Measurements from ENCODE around the gene C3orf70. TPM values are rescaled to one million over a fixed set of nuclear protein-coding genes. Genes with fewer than 3 reads are reported as not detected.

Gene C3orf70
- total RNA-seq, 1 donor from 2014 or later: 5.7 TPM

- H3K4me1 ChIP-seq (ENCODE audit: insufficient read depth, low read length): peaks cover 5% of the 10 kb centered on the region
- no peaks in the 10 kb centered on the region for H3K9me3 ChIP-seq (ENCODE audit: insufficient read depth, low read depth, low read length)
- Mint-ChIP-seq H3K36me3 (ENCODE audit: low read depth, unreplicated experiment) (no peaks in the 10 kb centered on the region), H3K4me1 (ENCODE audit: low read depth, unreplicated experiment) (peaks cover 2% of the 10 kb centered on the region), H3K27ac (ENCODE audit: unreplicated experiment) (no peak overlapping the region), H3K4me3 (ENCODE audit: unreplicated experiment) (no peak overlapping the region), H3K9me3 (ENCODE audit: unreplicated experiment) (no peaks in the 10 kb centered on the region), H3K27me3 (ENCODE audit: low read depth, unreplicated experiment) (peaks cover 9% of the 10 kb centered on the region)
- no peaks in the 10 kb centered on the region for H3K36me3 ChIP-seq (ENCODE audit: insufficient read depth, low read length)
- no peak overlapping the region for H3K9ac ChIP-seq (ENCODE audit: low read length)
- no peak overlapping the region for H3K4me2 ChIP-seq (ENCODE audit: low read length)
- FAIRE-seq: no peak
- no peaks in the 10 kb centered on the region for H4K20me1 ChIP-seq (ENCODE audit: insufficient read depth, low read length)
- H3K27ac ChIP-seq (ENCODE audit: low read depth, low read length): no peak overlapping the region
- no peak overlapping the region for H3K4me3 ChIP-seq (ENCODE audit: insufficient read depth, low read depth, low read length)
- no peaks in the 10 kb centered on the region for H3K79me2 ChIP-seq (ENCODE audit: insufficient read depth, low read length)
- TF ChIP-seq CTCF (IDR thresholded peaks at IDR 0.05; ENCODE audit: insufficient read depth, low read depth, low read length): no peak
- no peak for TF ChIP-seq EZH2 (IDR thresholded peaks at IDR 0.05; ENCODE audit: insufficient read depth, low read length)
- no peak overlapping the region for H2AFZ ChIP-seq (ENCODE audit: low read depth, low read length)
- DNase-seq (ENCODE audit: low read depth): no peak
- peaks cover 21% of the 10 kb centered on the region for H3K27me3 ChIP-seq (ENCODE audit: insufficient read depth, low read length)
These were observed 2.8 kb upstream of the C3orf70 start for GRCh38 chr3:185155678-185156077.

GRCh38 chr3:185153861-185154629 is 1.2 kb upstream of the C3orf70 start:
- H3K4me1 Mint-ChIP-seq (ENCODE audit: low read depth, unreplicated experiment): peaks cover 6% of the 10 kb centered on the region
- Histone ChIP-seq H3K4me2 (ENCODE audit: low read length) (peak overlapping the region; percentile 94), H3K27me3 (ENCODE audit: insufficient read depth, low read length) (peaks cover 21% of the 10 kb centered on the region), H3K4me1 (ENCODE audit: insufficient read depth, low read length) (peaks cover 5% of the 10 kb centered on the region), H3K9ac (ENCODE audit: low read length) (no peak overlapping the region), H3K79me2 (ENCODE audit: insufficient read depth, low read length) (no peaks in the 10 kb centered on the region), H3K27ac (ENCODE audit: low read depth, low read length) (no peak overlapping the region), H4K20me1 (ENCODE audit: insufficient read depth, low read length) (no peaks in the 10 kb centered on the region), H2AFZ (ENCODE audit: low read depth, low read length) (peak overlapping the region; percentile 49), H3K4me3 (ENCODE audit: insufficient read depth, low read depth, low read length) (no peak overlapping the region), H3K36me3 (ENCODE audit: insufficient read depth, low read length) (no peaks in the 10 kb centered on the region), H3K9me3 (ENCODE audit: insufficient read depth, low read depth, low read length) (no peaks in the 10 kb centered on the region)
- FAIRE-seq: no peak
- H3K27ac Mint-ChIP-seq (ENCODE audit: unreplicated experiment): no peak overlapping the region
- H3K36me3 Mint-ChIP-seq (ENCODE audit: low read depth, unreplicated experiment): no peaks in the 10 kb centered on the region
- peak; percentile 4 for TF ChIP-seq EZH2 (IDR thresholded peaks at IDR 0.05; ENCODE audit: insufficient read depth, low read length)
- no peak for TF ChIP-seq CTCF (IDR thresholded peaks at IDR 0.05; ENCODE audit: insufficient read depth, low read depth, low read length)
- DNase-seq (ENCODE audit: low read depth): no peak
- H3K9me3 Mint-ChIP-seq (ENCODE audit: unreplicated experiment): no peaks in the 10 kb centered on the region
- peaks cover 7% of the 10 kb centered on the region for H3K27me3 Mint-ChIP-seq (ENCODE audit: low read depth, unreplicated experiment)
- H3K4me3 Mint-ChIP-seq (ENCODE audit: unreplicated experiment): no peak overlapping the region

- peaks cover 20% of the 10 kb centered on the region for H3K27me3 ChIP-seq (ENCODE audit: insufficient read depth, low read length)
These were observed 411 bp upstream of the C3orf70 start for GRCh38 chr3:185153171-185153771.

More at GRCh38 chr3:185153171-185153771, 411 bp upstream of the C3orf70 start:
- peaks cover 2% of the 10 kb centered on the region for H3K27me3 Mint-ChIP-seq (ENCODE audit: low read depth, unreplicated experiment)
- no peak overlapping the region for H3K27ac ChIP-seq (ENCODE audit: low read depth, low read length)
- H3K9me3 ChIP-seq (ENCODE audit: insufficient read depth, low read depth, low read length): no peaks in the 10 kb centered on the region
- peaks cover 5% of the 10 kb centered on the region for H3K4me1 ChIP-seq (ENCODE audit: insufficient read depth, low read length)
- H3K27ac Mint-ChIP-seq (ENCODE audit: unreplicated experiment): peak overlapping the region; percentile 51
- no peaks in the 10 kb centered on the region for H3K79me2 ChIP-seq (ENCODE audit: insufficient read depth, low read length)
- H3K9ac ChIP-seq (ENCODE audit: low read length): peak overlapping the region; percentile 77
- peak; percentile 34 for TF ChIP-seq EZH2 (IDR thresholded peaks at IDR 0.05; ENCODE audit: insufficient read depth, low read length)
- no peak for TF ChIP-seq CTCF (IDR thresholded peaks at IDR 0.05; ENCODE audit: insufficient read depth, low read depth, low read length)
- no peaks in the 10 kb centered on the region for H3K36me3 ChIP-seq (ENCODE audit: insufficient read depth, low read length)
- no peaks in the 10 kb centered on the region for H4K20me1 ChIP-seq (ENCODE audit: insufficient read depth, low read length)
- peak overlapping the region; percentile 99 for H2AFZ ChIP-seq (ENCODE audit: low read depth, low read length)
- H3K4me3 Mint-ChIP-seq (ENCODE audit: unreplicated experiment): peak overlapping the region; percentile 89
- FAIRE-seq: no peak
- no peaks in the 10 kb centered on the region for H3K36me3 Mint-ChIP-seq (ENCODE audit: low read depth, unreplicated experiment)
- H3K4me3 ChIP-seq (ENCODE audit: insufficient read depth, low read depth, low read length): peak overlapping the region; percentile 74
- peaks cover 6% of the 10 kb centered on the region for H3K4me1 Mint-ChIP-seq (ENCODE audit: low read depth, unreplicated experiment)
- no peak for DNase-seq (ENCODE audit: low read depth)
- H3K9me3 Mint-ChIP-seq (ENCODE audit: unreplicated experiment): no peaks in the 10 kb centered on the region
- H3K4me2 ChIP-seq (ENCODE audit: low read length): peak overlapping the region; percentile 94
